22Rv1 (cell line): Measurements from ENCODE around the gene TMEM240.
"Not testable (repeated sequence)": the region's sequence is repeated elsewhere in the genome, so short reads cannot be mapped to it uniquely, and the experiment has no call there.

Source experiments
- H3K27ac ChIP-seq: fragments of 450-650 bp; 2 replicates; pipeline ENCODE4 v1.5.1; 2017
- ZFX ChIP-seq: fragments of 450-650 bp; IDR thresholded peaks from 2 replicates; pipeline ENCODE4 v1.6.1; 2017; ENCODE audit warnings: antibody characterized with exemption, borderline replicate concordance
- TF ChIP-seq, protein P1 (sequence below): fragments of 450-650 bp; IDR thresholded peaks from 2 replicates; pipeline ENCODE4 v1.5.1; 2017; ENCODE audit warnings: mild to moderate bottlenecking

TMEM240 gene

DNA sequence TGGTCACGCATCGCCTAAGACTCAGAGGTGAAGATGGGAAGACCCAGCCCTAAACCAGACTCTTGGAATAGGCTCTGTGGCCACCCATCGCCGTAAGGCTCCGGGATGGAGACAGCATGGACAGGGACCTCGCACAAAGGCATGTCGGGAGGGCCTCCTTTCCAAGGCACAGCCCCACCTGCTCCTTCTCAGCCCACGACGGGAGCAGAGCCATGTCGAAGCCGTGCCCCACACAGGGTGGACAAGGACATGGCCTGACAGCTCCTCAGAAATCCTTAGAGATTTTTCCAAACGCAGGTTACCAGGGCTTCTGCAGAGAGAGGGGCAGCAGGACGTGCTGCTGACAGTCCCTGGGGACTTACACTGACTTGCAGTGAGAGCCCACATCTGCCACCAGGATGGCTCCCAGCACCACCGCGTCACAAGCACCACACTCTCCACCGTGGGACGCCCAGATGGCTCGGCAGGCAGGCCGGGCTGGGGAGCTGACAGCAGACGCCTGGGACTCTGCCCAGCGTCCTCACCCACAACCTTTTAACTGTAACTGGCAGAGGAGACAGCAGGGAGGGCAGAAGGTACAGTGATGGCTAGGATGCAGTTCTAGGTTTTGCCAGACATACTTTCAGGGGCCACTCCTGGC, 22.3 kb upstream of the TMEM240 start:
- H3K27ac ChIP-seq, result no peak overlapping the region
- TF ChIP-seq, protein P1, sequence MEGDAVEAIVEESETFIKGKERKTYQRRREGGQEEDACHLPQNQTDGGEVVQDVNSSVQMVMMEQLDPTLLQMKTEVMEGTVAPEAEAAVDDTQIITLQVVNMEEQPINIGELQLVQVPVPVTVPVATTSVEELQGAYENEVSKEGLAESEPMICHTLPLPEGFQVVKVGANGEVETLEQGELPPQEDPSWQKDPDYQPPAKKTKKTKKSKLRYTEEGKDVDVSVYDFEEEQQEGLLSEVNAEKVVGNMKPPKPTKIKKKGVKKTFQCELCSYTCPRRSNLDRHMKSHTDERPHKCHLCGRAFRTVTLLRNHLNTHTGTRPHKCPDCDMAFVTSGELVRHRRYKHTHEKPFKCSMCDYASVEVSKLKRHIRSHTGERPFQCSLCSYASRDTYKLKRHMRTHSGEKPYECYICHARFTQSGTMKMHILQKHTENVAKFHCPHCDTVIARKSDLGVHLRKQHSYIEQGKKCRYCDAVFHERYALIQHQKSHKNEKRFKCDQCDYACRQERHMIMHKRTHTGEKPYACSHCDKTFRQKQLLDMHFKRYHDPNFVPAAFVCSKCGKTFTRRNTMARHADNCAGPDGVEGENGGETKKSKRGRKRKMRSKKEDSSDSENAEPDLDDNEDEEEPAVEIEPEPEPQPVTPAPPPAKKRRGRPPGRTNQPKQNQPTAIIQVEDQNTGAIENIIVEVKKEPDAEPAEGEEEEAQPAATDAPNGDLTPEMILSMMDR, result no peak
- no peak for TF ChIP-seq ZFX

DNA sequence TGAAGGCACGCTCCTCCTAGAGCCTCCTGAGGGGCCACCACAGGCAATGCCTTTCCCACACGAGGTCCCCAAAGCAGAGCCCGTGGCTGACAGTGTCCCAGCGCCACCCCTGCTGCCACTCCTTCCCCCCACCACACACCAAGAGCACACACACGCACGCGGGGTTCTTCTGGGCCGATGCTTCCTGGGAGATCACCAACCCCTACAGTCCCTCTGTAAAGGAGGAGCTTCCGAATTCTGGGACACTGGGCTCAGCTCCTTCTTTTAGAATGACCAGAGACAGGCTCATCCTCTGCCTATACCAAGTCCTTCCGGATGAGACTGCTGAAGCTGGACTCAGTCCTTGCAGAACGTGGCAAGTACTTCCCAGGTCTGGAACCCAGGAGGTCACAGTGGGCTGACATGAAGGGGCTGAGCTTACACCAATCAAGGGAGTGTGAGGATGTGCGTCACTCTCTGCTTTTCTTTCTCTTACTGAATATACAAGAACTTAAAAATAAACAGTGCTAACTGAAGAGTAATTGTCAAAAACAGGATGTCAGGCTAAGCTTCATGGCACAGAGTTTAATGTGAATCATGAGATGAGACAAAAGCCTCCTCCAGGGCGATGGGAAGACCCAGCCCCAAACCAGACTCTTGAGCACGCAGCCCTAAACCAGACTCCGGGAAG, 21.5 kb upstream of the TMEM240 start:
- TF ChIP-seq, protein P1, result no peak
- no peak for TF ChIP-seq ZFX
- H3K27ac ChIP-seq, result no peak overlapping the region

DNA sequence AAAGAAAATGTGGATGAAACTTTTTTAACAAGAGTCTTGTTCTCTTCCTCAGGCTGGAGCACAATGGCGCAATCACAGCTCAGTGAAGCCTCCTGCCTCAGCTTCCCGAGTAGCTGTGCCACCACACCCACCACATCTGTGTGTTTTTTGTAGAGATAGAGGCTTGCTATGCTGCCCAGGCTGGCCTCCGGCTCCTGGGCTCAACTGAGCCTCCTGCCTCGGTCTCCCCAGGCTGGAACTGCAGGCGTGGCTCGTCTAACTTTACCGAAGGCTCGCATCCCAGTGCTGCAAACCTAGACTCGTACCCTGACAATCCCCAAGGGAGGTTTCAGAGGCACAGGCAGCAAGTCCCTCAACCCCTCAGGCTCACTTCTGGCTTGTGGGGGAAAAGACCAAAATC, 19.8 kb upstream of the TMEM240 start:
- TF ChIP-seq, protein P1, result no peak
- TF ChIP-seq ZFX, result no peak
- no peak overlapping the region for H3K27ac ChIP-seq

DNA sequence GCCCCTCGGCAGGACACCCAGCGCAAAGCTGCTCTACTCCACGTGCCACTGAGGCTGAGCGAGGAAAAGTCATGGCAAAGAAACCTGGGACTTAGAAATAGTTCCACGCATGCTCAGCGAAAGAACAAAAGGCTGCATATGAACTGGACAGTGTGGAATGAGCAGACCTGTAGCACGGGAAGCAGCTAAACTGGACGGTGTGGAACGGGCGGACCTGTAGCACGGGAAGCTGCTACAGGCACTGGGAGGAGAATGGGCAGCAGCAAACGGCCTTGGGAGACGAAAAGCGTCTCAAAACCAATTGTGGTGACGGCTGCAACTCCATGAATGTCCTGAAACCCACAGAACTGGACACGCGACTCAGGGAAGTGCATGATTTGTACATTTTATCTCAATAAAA, 18.6 kb upstream of the TMEM240 start:
- no peak for TF ChIP-seq ZFX
- TF ChIP-seq, protein P1, result no peak
- H3K27ac ChIP-seq, result no peak overlapping the region

DNA sequence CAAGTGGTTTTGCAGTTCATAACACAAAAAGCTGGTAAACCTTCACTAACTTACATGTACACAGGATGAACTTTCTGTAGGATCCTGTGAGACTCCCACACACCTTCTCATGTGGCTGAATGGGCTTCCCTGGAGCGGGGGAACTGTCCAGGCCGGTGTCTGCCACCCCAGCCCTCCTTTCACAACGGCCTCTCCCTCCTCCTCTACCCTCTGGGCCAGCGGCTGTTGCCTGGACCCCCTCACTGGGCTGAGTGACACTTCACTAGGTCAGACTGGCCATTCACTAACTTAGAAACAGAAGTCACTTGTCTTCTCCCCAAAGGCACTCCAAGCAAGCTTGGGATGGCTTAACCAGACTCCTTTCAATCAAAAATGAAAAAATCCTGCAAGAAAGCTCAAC, 18.2 kb upstream of the TMEM240 start:
- TF ChIP-seq, protein P1, result no peak
- TF ChIP-seq ZFX, result no peak
- H3K27ac ChIP-seq, result no peak overlapping the region

DNA sequence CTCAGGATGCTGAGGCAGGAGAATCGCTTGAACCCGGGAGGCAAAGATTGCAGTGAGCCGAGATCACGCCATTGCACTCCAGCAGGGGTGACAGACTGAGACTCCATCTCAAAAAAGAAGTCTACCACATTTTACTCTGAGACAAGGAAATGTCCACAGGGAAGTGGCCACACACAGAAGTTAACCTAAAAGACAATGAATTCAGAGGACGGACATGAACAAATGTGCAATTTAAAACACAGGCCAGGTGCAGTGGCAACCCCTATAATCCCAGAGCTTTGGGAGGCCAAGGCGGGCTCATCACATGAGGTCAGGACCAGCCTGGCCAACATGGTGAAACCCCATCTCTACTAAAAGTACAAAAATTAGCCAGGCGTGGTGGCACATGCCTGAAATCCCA, 17.3 kb upstream of the TMEM240 start:
- H3K27ac ChIP-seq, result not testable (repeated sequence)

DNA sequence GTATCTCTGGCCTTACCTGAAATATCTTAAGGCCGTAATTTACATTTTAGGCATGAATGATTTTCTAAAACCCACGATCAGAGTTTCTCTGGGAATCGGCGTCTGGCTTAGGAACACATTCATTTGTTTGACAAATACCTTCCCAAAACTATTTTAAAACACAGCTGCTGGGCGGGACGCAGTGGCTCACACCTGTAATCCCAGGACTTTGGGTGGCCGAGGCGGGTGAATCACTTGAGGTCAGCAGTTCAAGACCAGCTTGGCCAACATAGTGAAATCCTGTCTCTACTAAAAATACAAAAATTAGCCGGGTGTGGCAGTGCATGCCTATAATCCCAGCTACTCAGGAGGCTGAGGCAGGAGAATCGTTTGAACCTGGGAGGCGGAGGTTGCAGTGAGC, 16.5 kb upstream of the TMEM240 start:
- not testable (repeated sequence) for H3K27ac ChIP-seq

DNA sequence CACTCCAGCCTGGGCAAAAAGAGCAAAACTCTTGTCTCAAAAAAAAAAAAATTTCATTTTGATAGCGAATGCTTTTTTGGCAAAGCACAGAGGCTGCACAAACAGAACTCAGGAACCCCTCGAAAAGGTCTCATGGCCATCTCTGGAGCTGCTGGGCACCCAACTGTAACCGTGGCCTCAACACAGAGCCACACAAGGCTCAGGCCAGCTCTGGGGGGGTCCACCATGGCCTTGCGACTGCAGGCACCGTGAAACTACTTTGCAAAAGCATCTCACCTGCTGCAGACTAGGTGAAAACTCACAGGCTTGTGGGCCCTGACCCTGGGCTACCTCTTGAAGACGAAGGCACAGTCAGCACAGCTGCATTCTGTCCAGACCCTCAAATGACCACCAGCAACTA, 16.1 kb upstream of the TMEM240 start:
- no peak for TF ChIP-seq ZFX
- TF ChIP-seq, protein P1, result no peak
- H3K27ac ChIP-seq, result no peak overlapping the region
